Measurements from ENCODE around the gene EPHA2.

- no peak for TF ChIP-seq EZH2 (IDR thresholded peaks at IDR 0.05)
- TF ChIP-seq POLR2AphosphoS5 (IDR thresholded peaks at IDR 0.05; ENCODE audit: borderline replicate concordance, low read depth, low read length), result no peak
Observed at GRCh38 chr1:16141573-16142336, 14.1 kb downstream of the EPHA2 start.
